Astrocyte (in vitro differentiated cells and primary cell): ENCODE data around the gene LCN10. TPM values are rescaled to one million over a fixed set of nuclear protein-coding genes. Genes with fewer than 3 reads are reported as not detected.

Experiments
- DNase-seq: peaks from one replicate; pipeline ENCODE4 v3.0.0-alpha.2; 2010; ENCODE audit warnings: low read depth
- FAIRE-seq: peaks from 2 replicates; lab custom pipeline; 2011; peaks lifted over from hg19 to GRCh38; lab: Jason Lieb, UNC
- H2AFZ ChIP-seq: 2 replicates; pipeline ENCODE4 v1.6.0; 2012; ENCODE audit warnings: low read depth, low read length, inconsistent platforms
- H3K27ac ChIP-seq: 2 replicates; pipeline ENCODE4 v1.5.1; 2011; ENCODE audit warnings: low read depth, low read length, inconsistent platforms
- H3K27me3 ChIP-seq: 2 replicates; pipeline ENCODE4 v1.6.0; 2011; ENCODE audit warnings: low read length, inconsistent platforms; ENCODE audit not compliant: insufficient read depth
- H3K36me3 ChIP-seq: 2 replicates; pipeline ENCODE4 v1.5.1; 2011; ENCODE audit warnings: low read length, inconsistent platforms; ENCODE audit not compliant: insufficient read depth
- H3K4me1 ChIP-seq: 2 replicates; pipeline ENCODE4 v1.5.1; 2011; ENCODE audit warnings: low read length, inconsistent platforms; ENCODE audit not compliant: insufficient read depth
- H3K4me2 ChIP-seq: 2 replicates; pipeline ENCODE4 v1.6.0; 2012; ENCODE audit warnings: low read length, inconsistent platforms
- H3K4me3 ChIP-seq: 2 replicates; pipeline ENCODE4 v1.5.1; 2011; ENCODE audit warnings: low read depth, mild to moderate bottlenecking, low read length, inconsistent platforms; ENCODE audit not compliant: insufficient read depth
- H3K79me2 ChIP-seq: 2 replicates; pipeline ENCODE4 v1.6.0; 2012; ENCODE audit warnings: mild to moderate bottlenecking, low read length, inconsistent platforms; ENCODE audit not compliant: insufficient read depth
- H3K9ac ChIP-seq: 2 replicates; pipeline ENCODE4 v1.6.0; 2012; ENCODE audit warnings: mild to moderate bottlenecking, low read length, inconsistent platforms
- H3K9me3 ChIP-seq: 2 replicates; pipeline ENCODE4 v1.5.1; 2012; ENCODE audit warnings: low read depth, mild to moderate bottlenecking, low read length, inconsistent platforms; ENCODE audit not compliant: insufficient read depth
- H4K20me1 ChIP-seq: 2 replicates; pipeline ENCODE4 v1.6.0; 2012; ENCODE audit warnings: low read length, inconsistent platforms; ENCODE audit not compliant: insufficient read depth
- H3K27ac Mint-ChIP-seq: one replicate; pipeline ENCODE4 v1.8.0; 2021; ENCODE audit warnings: mild to moderate bottlenecking, mixed read lengths; ENCODE audit not compliant: unreplicated experiment
- H3K27me3 Mint-ChIP-seq: one replicate; pipeline ENCODE4 v1.8.0; 2021; ENCODE audit warnings: low read depth, mixed read lengths; ENCODE audit not compliant: unreplicated experiment
- H3K36me3 Mint-ChIP-seq: one replicate; pipeline ENCODE4 v1.8.0; 2021; ENCODE audit warnings: low read depth, mixed read lengths; ENCODE audit not compliant: unreplicated experiment
- H3K4me1 Mint-ChIP-seq: one replicate; pipeline ENCODE4 v1.8.0; 2021; ENCODE audit warnings: low read depth, mixed read lengths; ENCODE audit not compliant: unreplicated experiment
- H3K4me3 Mint-ChIP-seq: one replicate; pipeline ENCODE4 v1.8.0; 2021; ENCODE audit warnings: mild to moderate bottlenecking, moderate library complexity, mixed read lengths; ENCODE audit not compliant: unreplicated experiment
- H3K9me3 Mint-ChIP-seq: one replicate; pipeline ENCODE4 v1.8.0; 2021; ENCODE audit warnings: mild to moderate bottlenecking, mixed read lengths; ENCODE audit not compliant: unreplicated experiment
- CTCF ChIP-seq: IDR thresholded peaks from 2 replicates; pipeline ENCODE4 v1.5.1; 2011; ENCODE audit warnings: low read depth, mild to moderate bottlenecking, inconsistent platforms, low read length, moderate library complexity; ENCODE audit not compliant: insufficient read depth
- EZH2 ChIP-seq: IDR thresholded peaks from 2 replicates; pipeline ENCODE4 v1.6.1; 2012; ENCODE audit warnings: mild to moderate bottlenecking, low read length, inconsistent platforms; ENCODE audit not compliant: insufficient read depth
- total RNA-seq: library from RNA; stranded (reverse); gene quantifications from 2 replicates; pipeline ENCODE4 v1.2.1, GENCODE V29; 2021

LCN10 gene
- total RNA-seq, 1 donor from 2014 or later, result not detected

DNA sequence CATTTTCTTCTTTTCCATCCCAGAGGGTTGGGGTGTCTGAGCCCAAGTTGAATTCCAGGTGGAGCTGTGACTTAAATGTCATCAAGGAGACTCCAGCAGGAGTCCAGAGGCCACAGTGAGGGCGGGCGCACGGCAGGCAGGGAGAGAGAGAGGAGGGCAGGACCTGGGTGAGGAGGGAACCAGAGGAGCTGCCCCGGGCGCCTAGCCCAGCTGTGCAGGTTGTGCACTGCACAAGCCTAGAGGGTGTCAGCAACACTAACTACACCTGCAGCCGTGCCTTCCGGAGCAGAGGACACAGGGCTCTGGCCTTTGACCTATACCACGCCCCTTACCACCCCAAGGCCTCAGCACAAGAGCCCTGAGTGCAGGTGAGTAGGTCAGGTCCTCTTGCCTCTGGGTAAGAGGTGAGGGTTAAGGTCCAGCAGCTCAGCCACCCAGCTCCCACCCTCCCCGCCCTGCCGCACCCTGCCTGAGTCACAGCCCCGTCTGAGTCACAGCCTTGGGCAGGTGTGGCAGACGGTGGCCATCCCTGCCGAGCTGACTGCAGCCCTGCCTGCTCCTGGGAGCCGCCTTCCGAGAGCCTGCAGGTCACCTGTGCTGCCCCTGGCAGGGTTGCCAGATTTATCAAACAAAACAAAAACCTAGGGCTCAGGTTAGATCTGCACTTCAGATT lies 49.1 kb downstream of the LCN10 start:
- FAIRE-seq, result no peak
- no peak overlapping the region for H3K27ac ChIP-seq

DNA sequence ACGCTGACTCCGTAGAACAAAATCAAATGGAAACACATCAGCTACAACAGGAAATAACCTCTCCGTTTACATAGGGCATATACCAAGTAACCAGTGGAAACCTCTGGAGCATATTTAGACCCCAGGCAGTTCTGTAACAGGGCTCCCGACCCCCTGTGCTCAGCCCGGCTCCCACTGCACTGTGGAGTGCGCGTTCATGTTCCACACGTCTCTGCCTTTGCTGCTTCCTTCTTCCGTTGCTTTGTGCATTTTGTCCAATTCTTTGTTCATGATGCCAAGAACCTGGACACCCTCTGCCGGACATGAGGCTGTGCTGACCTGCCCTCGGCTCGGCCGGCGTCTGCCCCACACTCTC lies 49.6 kb downstream of the LCN10 start:
- H3K9me3 ChIP-seq, result no peaks in the 10 kb centered on the region
- H3K4me1 ChIP-seq, result no peaks in the 10 kb centered on the region
- Mint-ChIP-seq H3K36me3 (no peaks in the 10 kb centered on the region), H3K27ac (no peak overlapping the region), H3K4me1 (peaks cover 8% of the 10 kb centered on the region), H3K27me3 (peaks cover 25% of the 10 kb centered on the region), H3K4me3 (no peak overlapping the region), H3K9me3 (no peaks in the 10 kb centered on the region)
- no peaks in the 10 kb centered on the region for H3K36me3 ChIP-seq
- H2AFZ ChIP-seq, result no peak overlapping the region
- no peaks in the 10 kb centered on the region for H3K79me2 ChIP-seq
- TF ChIP-seq EZH2 (no peak), CTCF (no peak)
- DNase-seq, result no peak
- H3K27me3 ChIP-seq, result no peaks in the 10 kb centered on the region
- no peak overlapping the region for H3K4me3 ChIP-seq
- no peak overlapping the region for H3K27ac ChIP-seq
- no peak overlapping the region for H3K9ac ChIP-seq
- H3K4me2 ChIP-seq, result no peak overlapping the region
- no peak for FAIRE-seq
- no peaks in the 10 kb centered on the region for H4K20me1 ChIP-seq

More for the DNA sequence above, 49.1 kb downstream of the LCN10 start:
- H3K27me3 ChIP-seq, result no peaks in the 10 kb centered on the region
- H3K9me3 Mint-ChIP-seq, result no peaks in the 10 kb centered on the region
- H3K9ac ChIP-seq, result no peak overlapping the region
- no peak overlapping the region for H3K4me3 Mint-ChIP-seq
- H3K4me3 ChIP-seq, result no peak overlapping the region
- no peaks in the 10 kb centered on the region for H4K20me1 ChIP-seq
- H2AFZ ChIP-seq, result no peak overlapping the region
- no peaks in the 10 kb centered on the region for H3K9me3 ChIP-seq
- peaks cover 25% of the 10 kb centered on the region for H3K27me3 Mint-ChIP-seq
- peaks cover 8% of the 10 kb centered on the region for H3K4me1 Mint-ChIP-seq
- peak overlapping the region; percentile 29 for H3K4me2 ChIP-seq
- DNase-seq, result peak; percentile 29
- H3K79me2 ChIP-seq, result no peaks in the 10 kb centered on the region
- TF ChIP-seq EZH2 (no peak), CTCF (no peak)
- no peak overlapping the region for H3K27ac Mint-ChIP-seq
- no peaks in the 10 kb centered on the region for H3K36me3 ChIP-seq
- no peaks in the 10 kb centered on the region for H3K4me1 ChIP-seq
- H3K36me3 Mint-ChIP-seq, result no peaks in the 10 kb centered on the region
